ENCODE results near the gene CFAP74. TPM values are rescaled to one million over a fixed set of nuclear protein-coding genes. Genes with fewer than 3 reads are reported as not detected.

CFAP74 gene
- total RNA-seq, 4 donors from 2014 or later, result not detected

DNA sequence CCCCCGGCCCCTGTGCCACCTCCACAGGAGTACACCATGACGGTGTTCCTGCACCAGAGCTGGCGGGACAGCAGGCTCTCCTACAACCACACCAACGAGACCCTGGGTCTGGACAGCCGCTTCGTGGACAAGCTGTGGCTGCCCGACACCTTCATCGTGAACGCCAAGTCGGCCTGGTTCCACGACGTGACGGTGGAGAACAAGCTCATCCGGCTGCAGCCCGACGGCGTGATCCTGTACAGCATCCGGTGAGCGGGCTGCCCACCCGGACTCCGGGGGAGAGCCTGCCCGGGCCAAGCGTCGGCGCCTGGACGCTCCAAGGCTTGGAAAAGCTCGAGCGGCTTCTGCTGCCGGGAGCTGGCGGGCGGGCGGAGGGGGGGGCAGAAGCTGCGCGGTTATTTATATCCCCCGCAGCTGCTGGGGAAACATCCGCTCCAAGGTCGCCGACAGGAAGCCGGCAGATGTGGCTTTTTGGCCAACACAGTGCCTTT, 21.9 kb upstream of the CFAP74 start:
- Histone ChIP-seq H3K9me3 (no peaks in the 10 kb centered on the region), H3K4me3 (peak overlapping the region; percentile 34 to 48 (median 46)), H3K27me3 (peaks cover 10 to 27% (median 26%) of the 10 kb centered on the region in 3 donors), H3K36me3 (no peaks in the 10 kb centered on the region), H3K4me1 (peaks cover 5 to 12% of the 10 kb centered on the region in 2 donors), H3K27ac (peak overlapping the region in 1 of 4 donors; percentile 39)
- TF ChIP-seq POLR2A (IDR thresholded peaks at IDR 0.05) (no peak), CTCF (IDR thresholded peaks at IDR 0.05 in 4 of 5, conservative IDR thresholded peaks at IDR 0.05 in 1 of 5) (no peak)
- in situ Hi-C loops (cut with MboI; ENCODE audit: low sequenced_read_pairs in 4 of 4) (no loop called here), intact Hi-C loops (cut with DNase I; ENCODE audit: low total_unique reads) (no loop called here)
- ATAC-seq (peak; percentile 65 to 69), DNase-seq (peak in 1 of 2 donors; percentile 22)

DNA sequence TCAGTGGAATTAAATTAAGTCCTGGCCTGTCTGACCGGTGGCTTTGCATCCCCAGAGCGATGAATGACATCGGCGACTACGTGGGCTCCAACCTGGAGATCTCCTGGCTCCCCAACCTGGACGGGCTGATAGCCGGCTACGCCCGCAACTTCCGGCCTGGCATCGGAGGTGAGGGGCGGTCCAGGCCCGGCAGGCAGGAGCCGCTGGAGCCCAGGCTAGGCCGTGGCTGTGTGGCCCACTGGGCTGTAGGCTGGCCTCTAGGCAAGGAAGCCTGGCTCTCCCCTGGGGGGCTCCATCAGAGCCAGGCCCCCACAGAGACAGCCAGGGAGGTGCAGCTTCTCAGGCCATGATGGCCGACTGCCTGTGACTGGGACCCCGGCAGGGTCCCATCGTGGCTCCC, 21.3 kb upstream of the CFAP74 start:
- in situ Hi-C loops (cut with MboI; ENCODE audit: low sequenced_read_pairs in 4 of 4), result no loop called here
- no peak for TF ChIP-seq CTCF (IDR thresholded peaks at IDR 0.05 in 4 of 5, conservative IDR thresholded peaks at IDR 0.05 in 1 of 5)
- no peak for TF ChIP-seq POLR2A (IDR thresholded peaks at IDR 0.05)
- intact Hi-C loops (cut with DNase I; ENCODE audit: low total_unique reads), result no loop called here
- ATAC-seq (no peak), DNase-seq (no peak)
- no peaks in the 10 kb centered on the region for H3K9me3 ChIP-seq
- peaks cover 17 to 34% (median 32%) of the 10 kb centered on the region in 3 donors for H3K27me3 ChIP-seq
- no peak overlapping the region for H3K27ac ChIP-seq
- H3K4me1 ChIP-seq, result peaks cover 5 to 12% of the 10 kb centered on the region in 2 donors
- H3K36me3 ChIP-seq, result no peaks in the 10 kb centered on the region
- H3K4me3 ChIP-seq, result no peak overlapping the region

- no peak for DNase-seq
- Histone ChIP-seq H3K4me3 (no peak overlapping the region), H3K9me3 (no peaks in the 10 kb centered on the region), H3K4me1 (peaks cover 5 to 12% of the 10 kb centered on the region in 2 donors), H3K36me3 (no peaks in the 10 kb centered on the region), H3K27ac (no peak overlapping the region), H3K27me3 (peaks cover 21 to 38% (median 37%) of the 10 kb centered on the region in 3 donors)
- ATAC-seq, result no peak
- in situ Hi-C loops (cut with MboI; ENCODE audit: low sequenced_read_pairs in 4 of 4) (no loop called here), intact Hi-C loops (cut with DNase I; ENCODE audit: low total_unique reads) (no loop called here)
- TF ChIP-seq POLR2A (IDR thresholded peaks at IDR 0.05) (no peak), CTCF (IDR thresholded peaks at IDR 0.05 in 4 of 5, conservative IDR thresholded peaks at IDR 0.05 in 1 of 5) (no peak)
Observed at GRCh38 chr1:2024451-2024850, 20.9 kb upstream of the CFAP74 start.

GRCh38 chr1:2023187-2023586, 19.6 kb upstream of the CFAP74 start:
- Histone ChIP-seq H3K36me3 (no peaks in the 10 kb centered on the region), H3K27me3 (peaks cover 29 to 46% (median 43%) of the 10 kb centered on the region in 3 donors), H3K4me3 (no peak overlapping the region), H3K4me1 (peaks cover 5 to 12% of the 10 kb centered on the region in 2 donors), H3K27ac (no peak overlapping the region), H3K9me3 (no peaks in the 10 kb centered on the region)
- TF ChIP-seq CTCF (IDR thresholded peaks at IDR 0.05 in 4 of 5, conservative IDR thresholded peaks at IDR 0.05 in 1 of 5) (no peak), POLR2A (IDR thresholded peaks at IDR 0.05) (no peak)
- DNase-seq (no peak), ATAC-seq (no peak)
- in situ Hi-C loops (cut with MboI; ENCODE audit: low sequenced_read_pairs in 4 of 4), result no loop called here
- intact Hi-C loops (cut with DNase I; ENCODE audit: low total_unique reads), result no loop called here
